Right renal cortex interstitium (tissue), 3 donors: ENCODE data around the gene CT47A7. TPM values are rescaled to one million over a fixed set of nuclear protein-coding genes. Genes with fewer than 3 reads are reported as not detected.
"Not testable (repeated sequence)": the region's sequence is repeated elsewhere in the genome, so short reads cannot be mapped to it uniquely, and the experiment has no call there.

ENCODE experiments used
- DNase-seq, 3 donors: peaks; one replicate each; pipeline ENCODE4 v3.0.0-alpha.2; 2013; ENCODE audit warnings: low read depth in 3 of 3, low spot score in 2 of 3
- polyA plus RNA-seq, 3 donors: library from polyadenylated mRNA; unstranded; fragments of 120-200 nt; gene quantifications; one replicate each; pipeline ENCODE4 v1.2.1, GENCODE V29; 2013; ENCODE audit not compliant: insufficient read length in 3 of 3

Gene CT47A7
- polyA plus RNA-seq = not detected

DNA sequence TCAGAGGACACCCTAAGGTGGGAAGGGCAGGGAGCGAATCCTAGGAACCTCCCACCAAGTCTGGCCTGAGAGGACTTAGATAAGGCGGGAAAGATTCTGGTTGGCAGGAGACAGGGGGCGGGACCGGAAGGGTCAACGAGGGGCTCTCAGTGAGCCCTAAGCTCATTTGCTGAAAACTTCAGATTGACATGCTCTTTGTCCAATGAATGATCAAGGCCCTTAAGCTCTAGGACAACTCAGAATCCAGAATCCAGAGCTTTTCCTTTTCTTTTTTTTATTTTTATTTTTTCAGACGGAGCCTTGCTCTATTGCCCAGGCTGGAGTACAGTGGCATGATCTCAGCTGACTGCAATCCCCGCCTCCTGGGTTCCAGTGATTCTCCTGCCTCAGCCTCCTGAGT is at the start of gene CT47A7:
TSS of gene CT47A7 (minus strand) at position 101 of the 400 bp plus-strand sequence. CDS start 255 bp downstream, outside the sequence.
- DNase-seq = not testable (repeated sequence)

- no peak for DNase-seq
Observed at GRCh38 chrX:121000589-121000988, 44.2 kb upstream of the CT47A7 start.

DNA sequence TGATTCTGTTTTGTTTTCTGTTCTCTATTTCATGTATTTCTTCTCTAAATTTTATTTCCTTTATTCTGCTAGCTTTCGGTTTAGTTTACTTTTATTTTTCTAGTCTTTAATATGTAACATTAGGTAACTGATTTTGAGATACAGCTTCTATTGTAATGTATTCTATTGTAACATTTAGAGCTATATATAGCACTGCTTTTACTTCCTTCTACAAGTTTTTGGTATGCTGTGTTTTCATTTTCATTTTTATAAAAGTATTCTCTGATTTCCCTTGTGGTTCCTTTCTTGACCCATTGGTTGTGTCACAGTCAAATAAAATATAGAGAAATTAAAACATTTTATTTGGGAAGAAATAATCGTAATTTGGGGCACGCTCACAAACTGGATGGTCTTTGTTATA is 43.0 kb upstream of the CT47A7 start:
- DNase-seq = no peak

- not testable (repeated sequence) for DNase-seq
Observed at GRCh38 chrX:120985660-120986059, 29.3 kb upstream of the CT47A7 start, which contains the start of gene CT47A1. CT47A1 (minus strand) TSS chrX:120985760; CDS start chrX:120985529, 231 bp downstream.

Other genes starting within 250 kb of the CT47A7 start
- not detected for gene CT47B1, start 80.7 kb downstream of the CT47A7 start, polyA plus RNA-seq
- not detected for gene CT47A11, start 19.4 kb downstream of the CT47A7 start, polyA plus RNA-seq
- gene CT47A10, start 14.6 kb downstream of the CT47A7 start, polyA plus RNA-seq = not detected
- gene CT47A9, start 9.7 kb downstream of the CT47A7 start, polyA plus RNA-seq = not detected
- gene CT47A8, start 4.9 kb downstream of the CT47A7 start, polyA plus RNA-seq = not detected
- not detected for gene CT47A6, start 4.9 kb upstream of the CT47A7 start, polyA plus RNA-seq
- gene CT47A5, start 9.7 kb upstream of the CT47A7 start, polyA plus RNA-seq = not detected
- not detected for gene CT47A4, start 14.6 kb upstream of the CT47A7 start, polyA plus RNA-seq
- gene CT47A3, start 19.5 kb upstream of the CT47A7 start, polyA plus RNA-seq = not detected
- not detected for gene CT47A2, start 24.3 kb upstream of the CT47A7 start, polyA plus RNA-seq
- gene CT47A1, start 29.2 kb upstream of the CT47A7 start, polyA plus RNA-seq = not detected
- gene GLUD2, start 91.0 kb upstream of the CT47A7 start, polyA plus RNA-seq = 1 to 10 TPM; 5.5 to 5.6 (median 5.6) TPM